HepG2 (cell line): ENCODE results near the gene PSMB11. TPM values are rescaled to one million over a fixed set of nuclear protein-coding genes. Genes with fewer than 3 reads are reported as not detected.

Experiments used
- ATAC-seq: fragments of 200-7000 bp; cut with Tn5 transposase; 3 replicates; pipeline ENCODE4 v1.9.1; 2020; ENCODE audit warnings: mild to moderate bottlenecking, moderate library complexity
- BruUV-seq: library from RNA; stranded (reverse); fragments of 400-500 nt; replicated peaks from 2 replicates; lab custom pipeline; 2021; lab: Mats Ljungman, UMichigan
- CTCF ChIA-PET: fragments of 300-600 bp; formaldehyde crosslinking; extraction: SDS; loops from one replicate; lab custom pipeline; 2021; ENCODE audit warnings: low total read pairs, inconsistent platforms, low intra/inter-chr PET ratio; lab: Yijun Ruan, JAX
- POLR2A ChIA-PET: fragments of 350-600 bp; sonication (Branson Sonifier 250); formaldehyde crosslinking; loops from one replicate; lab custom pipeline; 2020; ENCODE audit warnings: antibody characterized with exemption, inconsistent platforms; lab: Yijun Ruan, JAX
- DNase-seq: peaks from one replicate; pipeline ENCODE4 v3.0.0-alpha.2; 2015; ENCODE audit warnings: low spot score
- FAIRE-seq: peaks from 3 replicates; lab custom pipeline; 2011; peaks lifted over from hg19 to GRCh38; lab: Jason Lieb, UNC
- H2AFZ ChIP-seq: one replicate; pipeline ENCODE4 v1.6.1; 2011; ENCODE audit warnings: low read length, inconsistent platforms
- H3K27ac ChIP-seq: fragments of 300-600 bp; 3 replicates; pipeline ENCODE4 v1.8.0; 2011; ENCODE audit warnings: mixed run types, mild to moderate bottlenecking, mixed read lengths, low read length, inconsistent platforms; ENCODE audit not compliant: insufficient read depth; ENCODE audit errors: extremely low read length
- H3K27me3 ChIP-seq, 2 experiments: fragments of 200-600 bp in 1 of 2; 2 replicates in 1 of 2; 3 replicates in 1 of 2; pipeline versions ENCODE4 v1.6.0 to v1.8.0; 2011; ENCODE audit warnings: low read length in 2 of 2, mild to moderate bottlenecking in 2 of 2, moderate library complexity in 2 of 2, inconsistent platforms in 1 of 2; ENCODE audit not compliant: insufficient read depth in 2 of 2, control insufficient read depth in 1 of 2
- H3K36me3 ChIP-seq, 2 experiments: fragments of 200-600 bp in 1 of 2; replicated peaks in 1 of 2; 2 replicates in 1 of 2; 3 replicates in 1 of 2; pipeline versions ENCODE4 v1.5.1 to v1.8.0; 2011; ENCODE audit warnings: low read length in 2 of 2, inconsistent platforms in 1 of 2; ENCODE audit not compliant: insufficient read depth in 2 of 2, control insufficient read depth in 1 of 2
- H3K4me1 ChIP-seq: 2 replicates; pipeline ENCODE4 v1.5.1; 2012; ENCODE audit warnings: low read length, inconsistent platforms; ENCODE audit not compliant: insufficient read depth
- H3K4me2 ChIP-seq: 2 replicates; pipeline ENCODE4 v1.6.0; 2011; ENCODE audit warnings: low read depth, low read length, inconsistent platforms
- H3K4me3 ChIP-seq, 3 experiments: fragments of 200-600 bp in 1 of 3; sonication (generic), shearing (Covaris generic) in 1 of 3; replicated peaks in 1 of 3; 2 replicates each; pipeline ENCODE4 v1.5.1; 2011 to 2016; ENCODE audit warnings: low read length in 3 of 3, inconsistent platforms in 2 of 3, low read depth in 2 of 3, mild to moderate bottlenecking in 2 of 3, control low read depth in 1 of 3, mixed read lengths in 1 of 3; ENCODE audit not compliant: insufficient read depth in 1 of 3
- H3K79me2 ChIP-seq: one replicate; pipeline ENCODE4 v1.6.1; 2011; ENCODE audit warnings: low read length, inconsistent platforms; ENCODE audit not compliant: insufficient read depth
- H3K9ac ChIP-seq: 2 replicates; pipeline ENCODE4 v1.6.0; 2011; ENCODE audit warnings: mild to moderate bottlenecking, low read depth, low read length, inconsistent platforms; ENCODE audit not compliant: insufficient read depth
- H3K9me3 ChIP-seq: 2 replicates; pipeline ENCODE4 v1.5.1; 2012; ENCODE audit warnings: mild to moderate bottlenecking, low read length
- H4K20me1 ChIP-seq: 2 replicates; pipeline ENCODE4 v1.6.0; 2011; ENCODE audit warnings: inconsistent platforms, mild to moderate bottlenecking, low read length, moderate library complexity; ENCODE audit not compliant: insufficient read depth
- PHB2 ChIP-seq: fragments of 450-650 bp; IDR thresholded peaks from 2 replicates; pipeline ENCODE4 v1.6.1; 2018; ENCODE audit not compliant: partially characterized antibody
- ZNF12 ChIP-seq: sonication (generic); formaldehyde crosslinking; IDR thresholded peaks from 2 replicates; pipeline ENCODE4 v1.5.0; 2020; ENCODE audit warnings: missing genetic modification reagents
- ZNF230 ChIP-seq: sonication (generic); formaldehyde crosslinking; IDR thresholded peaks from 2 replicates; pipeline ENCODE4 v1.4.0; 2020; ENCODE audit warnings: mild to moderate bottlenecking, missing genetic modification reagents
- ZNF251 ChIP-seq: sonication (generic); formaldehyde crosslinking; IDR thresholded peaks from 2 replicates; pipeline ENCODE4 v1.9.0; 2021; ENCODE audit warnings: mild to moderate bottlenecking, missing genetic modification reagents
- WGBS: methylation state at CpG from one replicate; pipeline ENCODE4 v1.1.6; 2017; ENCODE audit warnings: low lambda C conversion rate; 5-methylcytosine and 5-hydroxymethylcytosine counted together
- in situ Hi-C: cut with HindIII; loops from 2 replicates; pipeline ENCODE4 v1.10.0; 2017; ENCODE audit warnings: low pct_unique_long_range_greater_than_20kb; ENCODE audit not compliant: extremely low pct_ligation_motif_present
- intact Hi-C: fragments of 100-400 bp; cut with micrococcal nuclease; formaldehyde crosslinking; loops from one replicate; pipeline ENCODE4 v1.10.0; 2022; ENCODE audit not compliant: unreplicated experiment
- polyA plus RNA-seq, 8 experiments: library from polyadenylated mRNA; depleted of rRNA in 3 of 8; stranded (reverse) in 7 of 8; unstranded in 1 of 8; fragments of >200 nt; fragmentation: Illumina TruSeq in 4 of 8; extraction: Trizol in 4 of 8; gene quantifications; 2 replicates each; pipeline versions ENCODE4 v1.2.1 to v1.2.3, GENCODE V29; 2011 to 2016; ENCODE audit warnings: low read depth in 4 of 8, missing spikeins in 1 of 8, mixed read lengths in 1 of 8; ENCODE audit not compliant: insufficient read depth in 1 of 8
- total RNA-seq, 5 experiments: library from RNA; depleted of rRNA; stranded (reverse); fragments of >200 nt; fragmentation: Illumina TruSeq; extraction: Trizol; gene quantifications; 2 replicates each; pipeline ENCODE4 v1.2.3, GENCODE V29; 2016; ENCODE audit warnings: low read depth in 1 of 5
- TF ChIP-seq, protein P1 (sequence below): sonication (generic); formaldehyde crosslinking; IDR thresholded peaks from 2 replicates; pipeline ENCODE4 v1.5.1; 2020; ENCODE audit warnings: missing genetic modification reagents, mild to moderate bottlenecking, borderline replicate concordance
- TF ChIP-seq, protein P2 (sequence below): fragments of 450-650 bp; IDR thresholded peaks from 2 replicates; pipeline ENCODE4 v1.6.1; 2016
- TF ChIP-seq, protein P3 (sequence below): sonication (generic); formaldehyde crosslinking; IDR thresholded peaks from 2 replicates; pipeline ENCODE4 v1.4.0; 2020; ENCODE audit warnings: mild to moderate bottlenecking, missing genetic modification reagents

Gene PSMB11
- total and polyA plus RNA-seq, 2 of the 13 experiments (the other 11 are each of a cell fraction or from before 2014, with no cell fraction given) = not detected

DNA sequence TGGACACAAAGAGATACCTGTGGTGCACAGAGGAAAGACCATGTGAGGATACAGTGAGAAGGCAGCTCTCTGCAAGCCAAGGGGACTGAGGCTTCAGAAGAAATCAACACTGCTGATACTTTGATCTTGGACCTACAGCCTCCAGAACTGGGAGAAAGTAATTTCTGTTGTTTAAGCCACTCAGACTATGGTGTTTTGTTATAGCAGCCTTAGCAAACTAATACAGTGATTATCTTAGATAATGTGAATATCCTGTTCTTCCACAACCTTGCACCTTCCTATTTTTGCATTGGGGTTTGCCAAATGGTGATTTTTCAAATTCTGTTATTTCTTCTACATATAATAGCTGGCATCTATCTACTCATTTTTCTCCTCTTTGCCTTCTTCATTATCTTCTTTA is 23.9 kb upstream of the PSMB11 start:
- ATAC-seq (no peak), FAIRE-seq (no peak), DNase-seq (no peak)
- intact Hi-C loops = no loop called here
- no TSS peak for BruUV-seq
- Histone ChIP-seq H3K27ac (no peak overlapping the region), H3K36me3 (no peaks in the 10 kb centered on the region), H3K9ac (no peak overlapping the region), H3K4me2 (no peak overlapping the region), H2AFZ (no peak overlapping the region), H3K27me3 (no peaks in the 10 kb centered on the region), H3K4me3 (no peak overlapping the region), H3K4me1 (peaks cover 7% of the 10 kb centered on the region), H3K79me2 (no peaks in the 10 kb centered on the region), H3K9me3 (no peaks in the 10 kb centered on the region), H4K20me1 (no peaks in the 10 kb centered on the region)
- in situ Hi-C loops = no loop called here
- ChIA-PET CTCF (no interaction called here), POLR2A (interaction anchor here (4.2 kb wide), 1 partner anchor 11 kb away, joined by 44 read pairs; no protein-coding TSS in a partner anchor)
- TF ChIP-seq PHB2 (no peak), ZNF12 (CRISPR knock-in tag) (peak; percentile 98)

DNA sequence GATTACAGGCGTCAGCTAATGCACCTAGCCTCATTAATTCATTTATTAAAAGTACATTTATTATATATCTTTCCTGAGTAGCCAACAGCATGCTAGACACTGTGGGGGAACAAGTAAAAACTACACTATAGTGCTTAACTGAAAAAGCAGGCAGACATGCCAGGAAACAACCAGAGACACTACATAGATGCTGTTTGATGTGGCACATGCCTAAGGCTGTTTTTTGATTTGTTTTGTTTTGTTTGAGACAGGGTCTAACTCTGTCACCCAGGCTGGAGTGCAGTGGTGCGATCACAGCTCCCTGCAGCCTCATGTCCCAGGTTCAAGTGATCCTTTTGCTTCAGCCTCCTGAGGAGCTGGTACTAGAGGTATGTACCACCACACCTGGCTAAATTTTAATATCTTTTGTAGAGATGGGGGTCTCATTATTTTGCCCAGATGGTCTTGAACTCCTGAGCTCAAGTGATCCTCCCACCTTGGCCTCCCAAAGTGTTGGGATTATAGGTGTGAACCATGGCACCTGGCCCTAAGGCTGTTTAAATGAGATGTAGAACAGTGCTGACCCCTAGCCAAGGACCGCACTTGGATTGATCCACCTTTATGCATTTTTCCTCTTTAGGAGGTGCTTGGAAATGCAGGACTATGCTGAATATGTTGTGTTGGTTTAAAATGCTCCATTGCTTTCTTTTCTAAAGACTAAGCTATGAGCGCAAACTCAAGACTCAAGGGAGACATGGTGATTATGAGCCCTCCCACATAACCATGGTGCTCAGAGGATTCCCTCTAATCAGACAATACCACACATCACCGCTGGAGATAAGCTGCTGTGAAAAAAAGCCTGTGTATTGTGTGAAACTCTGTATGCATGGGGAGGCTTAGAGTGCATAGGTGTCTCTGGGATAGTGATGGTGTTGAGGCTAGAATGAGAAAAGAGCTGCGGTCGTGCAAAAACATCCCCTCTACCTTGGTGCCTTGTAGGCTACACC is 21.6 kb upstream of the PSMB11 start:
- intact Hi-C loops = no loop called here
- Histone ChIP-seq H3K79me2 (no peaks in the 10 kb centered on the region), H3K36me3 (peaks cover 4 to 10% of the 10 kb centered on the region in 2 experiments), H3K27ac (no peak overlapping the region), H3K9me3 (no peaks in the 10 kb centered on the region), H4K20me1 (no peaks in the 10 kb centered on the region), H2AFZ (no peak overlapping the region), H3K9ac (no peak overlapping the region), H3K4me3 (no peak overlapping the region), H3K4me1 (peaks cover 8% of the 10 kb centered on the region), H3K4me2 (no peak overlapping the region), H3K27me3 (no peaks in the 10 kb centered on the region)
- ATAC-seq (peak; percentile 6), DNase-seq (no peak), FAIRE-seq (no peak)
- in situ Hi-C loops = no loop called here
- CTCF ChIA-PET = no interaction called here
- WGBS = 96% methylated on average over 7 of the region's 7 CpGs
- BruUV-seq = no TSS peak
- 0 out of 2 replicates have a peak, but pooled peaks have one; percentile 41 for TF ChIP-seq ZNF251 (CRISPR knock-in tag)
- TF ChIP-seq, protein P1, sequence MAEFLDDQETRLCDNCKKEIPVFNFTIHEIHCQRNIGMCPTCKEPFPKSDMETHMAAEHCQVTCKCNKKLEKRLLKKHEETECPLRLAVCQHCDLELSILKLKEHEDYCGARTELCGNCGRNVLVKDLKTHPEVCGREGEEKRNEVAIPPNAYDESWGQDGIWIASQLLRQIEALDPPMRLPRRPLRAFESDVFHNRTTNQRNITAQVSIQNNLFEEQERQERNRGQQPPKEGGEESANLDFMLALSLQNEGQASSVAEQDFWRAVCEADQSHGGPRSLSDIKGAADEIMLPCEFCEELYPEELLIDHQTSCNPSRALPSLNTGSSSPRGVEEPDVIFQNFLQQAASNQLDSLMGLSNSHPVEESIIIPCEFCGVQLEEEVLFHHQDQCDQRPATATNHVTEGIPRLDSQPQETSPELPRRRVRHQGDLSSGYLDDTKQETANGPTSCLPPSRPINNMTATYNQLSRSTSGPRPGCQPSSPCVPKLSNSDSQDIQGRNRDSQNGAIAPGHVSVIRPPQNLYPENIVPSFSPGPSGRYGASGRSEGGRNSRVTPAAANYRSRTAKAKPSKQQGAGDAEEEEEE (CRISPR knock-in tag) = 0 out of 2 replicates have a peak, but pooled peaks have one; percentile 3
- TF ChIP-seq, protein P2, sequence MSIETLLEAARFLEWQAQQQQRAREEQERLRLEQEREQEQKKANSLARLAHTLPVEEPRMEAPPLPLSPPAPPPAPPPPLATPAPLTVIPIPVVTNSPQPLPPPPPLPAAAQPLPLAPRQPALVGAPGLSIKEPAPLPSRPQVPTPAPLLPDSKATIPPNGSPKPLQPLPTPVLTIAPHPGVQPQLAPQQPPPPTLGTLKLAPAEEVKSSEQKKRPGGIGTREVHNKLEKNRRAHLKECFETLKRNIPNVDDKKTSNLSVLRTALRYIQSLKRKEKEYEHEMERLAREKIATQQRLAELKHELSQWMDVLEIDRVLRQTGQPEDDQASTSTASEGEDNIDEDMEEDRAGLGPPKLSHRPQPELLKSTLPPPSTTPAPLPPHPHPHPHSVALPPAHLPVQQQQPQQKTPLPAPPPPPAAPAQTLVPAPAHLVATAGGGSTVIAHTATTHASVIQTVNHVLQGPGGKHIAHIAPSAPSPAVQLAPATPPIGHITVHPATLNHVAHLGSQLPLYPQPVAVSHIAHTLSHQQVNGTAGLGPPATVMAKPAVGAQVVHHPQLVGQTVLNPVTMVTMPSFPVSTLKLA = no peak
- 0 out of 2 replicates have a peak, but pooled peaks have one; percentile 76 for TF ChIP-seq ZNF230
- TF ChIP-seq, protein P3, sequence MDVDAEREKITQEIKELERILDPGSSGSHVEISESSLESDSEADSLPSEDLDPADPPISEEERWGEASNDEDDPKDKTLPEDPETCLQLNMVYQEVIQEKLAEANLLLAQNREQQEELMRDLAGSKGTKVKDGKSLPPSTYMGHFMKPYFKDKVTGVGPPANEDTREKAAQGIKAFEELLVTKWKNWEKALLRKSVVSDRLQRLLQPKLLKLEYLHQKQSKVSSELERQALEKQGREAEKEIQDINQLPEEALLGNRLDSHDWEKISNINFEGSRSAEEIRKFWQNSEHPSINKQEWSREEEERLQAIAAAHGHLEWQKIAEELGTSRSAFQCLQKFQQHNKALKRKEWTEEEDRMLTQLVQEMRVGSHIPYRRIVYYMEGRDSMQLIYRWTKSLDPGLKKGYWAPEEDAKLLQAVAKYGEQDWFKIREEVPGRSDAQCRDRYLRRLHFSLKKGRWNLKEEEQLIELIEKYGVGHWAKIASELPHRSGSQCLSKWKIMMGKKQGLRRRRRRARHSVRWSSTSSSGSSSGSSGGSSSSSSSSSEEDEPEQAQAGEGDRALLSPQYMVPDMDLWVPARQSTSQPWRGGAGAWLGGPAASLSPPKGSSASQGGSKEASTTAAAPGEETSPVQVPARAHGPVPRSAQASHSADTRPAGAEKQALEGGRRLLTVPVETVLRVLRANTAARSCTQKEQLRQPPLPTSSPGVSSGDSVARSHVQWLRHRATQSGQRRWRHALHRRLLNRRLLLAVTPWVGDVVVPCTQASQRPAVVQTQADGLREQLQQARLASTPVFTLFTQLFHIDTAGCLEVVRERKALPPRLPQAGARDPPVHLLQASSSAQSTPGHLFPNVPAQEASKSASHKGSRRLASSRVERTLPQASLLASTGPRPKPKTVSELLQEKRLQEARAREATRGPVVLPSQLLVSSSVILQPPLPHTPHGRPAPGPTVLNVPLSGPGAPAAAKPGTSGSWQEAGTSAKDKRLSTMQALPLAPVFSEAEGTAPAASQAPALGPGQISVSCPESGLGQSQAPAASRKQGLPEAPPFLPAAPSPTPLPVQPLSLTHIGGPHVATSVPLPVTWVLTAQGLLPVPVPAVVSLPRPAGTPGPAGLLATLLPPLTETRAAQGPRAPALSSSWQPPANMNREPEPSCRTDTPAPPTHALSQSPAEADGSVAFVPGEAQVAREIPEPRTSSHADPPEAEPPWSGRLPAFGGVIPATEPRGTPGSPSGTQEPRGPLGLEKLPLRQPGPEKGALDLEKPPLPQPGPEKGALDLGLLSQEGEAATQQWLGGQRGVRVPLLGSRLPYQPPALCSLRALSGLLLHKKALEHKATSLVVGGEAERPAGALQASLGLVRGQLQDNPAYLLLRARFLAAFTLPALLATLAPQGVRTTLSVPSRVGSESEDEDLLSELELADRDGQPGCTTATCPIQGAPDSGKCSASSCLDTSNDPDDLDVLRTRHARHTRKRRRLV (CRISPR knock-in tag) = no peak
- POLR2A ChIA-PET = interaction anchor here (1.2 to 15.1 kb wide), 3 partner anchors 13 to 14 kb away, joined by 5 to 203 read pairs (median 5); partner anchors contain the start of gene PSMB5
